Motor neuron (in vitro differentiated cells): Measurements from ENCODE around the gene FOXK2. TPM values are rescaled to one million over a fixed set of nuclear protein-coding genes. Genes with fewer than 3 reads are reported as not detected.
"Not testable (repeated sequence)": the region's sequence is repeated elsewhere in the genome, so short reads cannot be mapped to it uniquely, and the experiment has no call there.

Experiments
- ATAC-seq, 8 experiments: fragments of 200-7000 bp; cut with Tn5 transposase; replicated peaks in 6 of 8; 2 replicates each; pipeline ENCODE4 v1.8.0; 2021; ENCODE audit warnings: mild to moderate bottlenecking in 8 of 8, moderate library complexity in 8 of 8
- H3K27ac ChIP-seq, 2 donors: fragments of 250-450 bp; sonication (Bioruptor Pico); 2 replicates each; pipeline ENCODE4 v1.9.0; 2021; ENCODE audit warnings: antibody characterized with exemption in 2 of 2, mild to moderate bottlenecking in 2 of 2, moderate library complexity in 1 of 2
- H3K4me1 ChIP-seq, 2 donors: fragments of 250-450 bp; sonication (Bioruptor Pico); replicated peaks in 1 of 2; 2 replicates each; pipeline ENCODE4 v1.6.1; 2021; ENCODE audit warnings: antibody characterized with exemption in 2 of 2, mild to moderate bottlenecking in 2 of 2, moderate library complexity in 1 of 2
- H3K4me3 ChIP-seq, 5 donors: fragments of 250-450 bp; sonication (Bioruptor Pico); 2 replicates each; pipeline ENCODE4 v1.9.0; 2021; ENCODE audit warnings: antibody characterized with exemption in 5 of 5, mild to moderate bottlenecking in 5 of 5, moderate library complexity in 4 of 5
- WGBS, 10 experiments: fragments of 450-650 bp; shearing (Covaris generic); methylation state at CpG; one replicate each; pipeline ENCODE4 v1.0.0; 2022; 5-methylcytosine and 5-hydroxymethylcytosine counted together
- in situ Hi-C, 9 experiments: fragments of 400-800 bp; cut with MboI; loops; one replicate each; pipeline ENCODE4 v1.15.0; 2021; ENCODE audit warnings: low sequenced_read_pairs in 9 of 9, low pct_unique_long_range_greater_than_20kb in 2 of 9; ENCODE audit not compliant: unreplicated experiment in 9 of 9
- total RNA-seq, 8 experiments: library from RNA; unstranded; fragments of 300-600 nt; gene quantifications; 2 replicates each; pipeline versions ENCODE4 v1.2.3 to v1.2.4, GENCODE V29; 2022

The FOXK2 gene
- total RNA-seq, 8 experiments from 2014 or later, result 27.6 to 63.7 (median 39.4) TPM

GRCh38 chr17:82564241-82564640 lies 44.7 kb downstream of the FOXK2 start:
- no peak for ATAC-seq
- peaks cover 0 to 2% of the 10 kb centered on the region in 2 donors for H3K4me1 ChIP-seq
- in situ Hi-C loops, result no loop called here
- WGBS, 10 experiments, result 91 to 100% (median 96%) methylated on average over 1 to 4 of the region's 5 CpGs; no CpG with 5 or more reads in 5 of the 10 experiments
- no peak overlapping the region for H3K27ac ChIP-seq
- H3K4me3 ChIP-seq, result no peak overlapping the region

- Histone ChIP-seq H3K4me1 (no peaks in the 10 kb centered on the region), H3K27ac (no peak overlapping the region), H3K4me3 (no peak overlapping the region)
- 14 to 100% (median 68%) methylated on average over 1 of the region's 1 CpG; no CpG with 5 or more reads in 4 of the 10 experiments for WGBS, 10 experiments
- no peak for ATAC-seq
- in situ Hi-C loops, result no loop called here
Observed at GRCh38 chr17:82565551-82565950, 46.0 kb downstream of the FOXK2 start.

GRCh38 chr17:82566129-82566960 lies 46.8 kb downstream of the FOXK2 start:
- 60 to 100% (median 86%) methylated on average over 1 to 10 of the region's 18 CpGs; no CpG with 5 or more reads in 4 of the 10 experiments for WGBS, 10 experiments
- ATAC-seq, result no peak

GRCh38 chr17:82567286-82567685 lies 47.8 kb downstream of the FOXK2 start:
- ATAC-seq, result no peak
- no peaks in the 10 kb centered on the region for H3K4me1 ChIP-seq
- H3K27ac ChIP-seq, result no peak overlapping the region
- in situ Hi-C loops, result no loop called here
- 100% methylated on average over 2 to 3 of the region's 15 CpGs; no CpG with 5 or more reads in 8 of the 10 experiments for WGBS, 10 experiments
- no peak overlapping the region for H3K4me3 ChIP-seq

More at GRCh38 chr17:82566129-82566960, 46.8 kb downstream of the FOXK2 start:
- H3K27ac ChIP-seq, result no peak overlapping the region
- in situ Hi-C loops, result no loop called here
- no peak overlapping the region for H3K4me3 ChIP-seq
- no peaks in the 10 kb centered on the region for H3K4me1 ChIP-seq

GRCh38 chr17:82568997-82569393 lies 49.5 kb downstream of the FOXK2 start:
- no peak overlapping the region for H3K4me3 ChIP-seq
- no peak overlapping the region for H3K27ac ChIP-seq
- peak in 2 of 8 experiments; percentile 34 to 50 for ATAC-seq
- in situ Hi-C loops, result no loop called here
- WGBS, 10 experiments, result 65 to 100% (median 93%) methylated on average over 1 to 10 of the region's 10 CpGs; no CpG with 5 or more reads in 1 of the 10 experiments
- H3K4me1 ChIP-seq, result no peaks in the 10 kb centered on the region

GRCh38 chr17:82569621-82570020 lies 50.1 kb downstream of the FOXK2 start:
- WGBS, 10 experiments, result 80 to 100% (median 91%) methylated on average over 1 to 10 of the region's 11 CpGs; no CpG with 5 or more reads in 2 of the 10 experiments
- Histone ChIP-seq H3K27ac (no peak overlapping the region), H3K4me3 (no peak overlapping the region), H3K4me1 (no peaks in the 10 kb centered on the region)
- in situ Hi-C loops, result no loop called here
- no peak for ATAC-seq

- no peak for ATAC-seq
- Histone ChIP-seq H3K4me3 (no peak overlapping the region), H3K4me1 (no peaks in the 10 kb centered on the region), H3K27ac (no peak overlapping the region)
- 67 to 100% (median 91%) methylated on average over 1 to 6 of the region's 9 CpGs; no CpG with 5 or more reads in 4 of the 10 experiments for WGBS, 10 experiments
- in situ Hi-C loops, result no loop called here
Observed at GRCh38 chr17:82570277-82570676, 50.7 kb downstream of the FOXK2 start.

- Histone ChIP-seq H3K27ac (no peak overlapping the region), H3K4me3 (no peak overlapping the region), H3K4me1 (no peaks in the 10 kb centered on the region)
- 80 to 100% (median 96%) methylated on average over 1 to 4 of the region's 6 CpGs; no CpG with 5 or more reads in 5 of the 10 experiments for WGBS, 10 experiments
- no peak for ATAC-seq
- in situ Hi-C loops, result no loop called here
Observed at GRCh38 chr17:82571855-82572254, 52.3 kb downstream of the FOXK2 start.

- WGBS, 10 experiments, result 73 to 100% (median 93%) methylated on average over 2 to 6 of the region's 11 CpGs; no CpG with 5 or more reads in 2 of the 10 experiments
- in situ Hi-C loops, result no loop called here
Observed at GRCh38 chr17:82574041-82574440, 54.5 kb downstream of the FOXK2 start.

GRCh38 chr17:82575581-82576221 lies 56.2 kb downstream of the FOXK2 start:
- in situ Hi-C loops, H3K4me1 ChIP-seq, H3K27ac ChIP-seq, H3K4me3 ChIP-seq, ATAC-seq: not testable (repeated sequence)
- 87 to 100% (median 93%) methylated on average over 1 to 7 of the region's 52 CpGs; no CpG with 5 or more reads in 3 of the 10 experiments for WGBS, 10 experiments

More at GRCh38 chr17:82574041-82574440, 54.5 kb downstream of the FOXK2 start:
- no peak overlapping the region for H3K4me3 ChIP-seq
- no peak for ATAC-seq
- no peak overlapping the region for H3K27ac ChIP-seq
- no peaks in the 10 kb centered on the region for H3K4me1 ChIP-seq

- no peak for ATAC-seq
- no peaks in the 10 kb centered on the region for H3K4me1 ChIP-seq
- in situ Hi-C loops, result no loop called here
- WGBS, 10 experiments, result 82 to 100% (median 100%) methylated on average over 1 to 5 of the region's 18 CpGs; no CpG with 5 or more reads in 2 of the 10 experiments
- H3K27ac ChIP-seq, result no peak overlapping the region
- H3K4me3 ChIP-seq, result no peak overlapping the region
Observed at GRCh38 chr17:82577300-82577699, 57.8 kb downstream of the FOXK2 start.

GRCh38 chr17:82579969-82580368 lies 60.4 kb downstream of the FOXK2 start:
- H3K27ac ChIP-seq, H3K4me3 ChIP-seq, H3K4me1 ChIP-seq, in situ Hi-C loops, ATAC-seq: not testable (repeated sequence)
- no CpG with 5 or more reads among the region's 4 CpGs for WGBS, 10 experiments

GRCh38 chr17:82582213-82582612 lies 62.7 kb downstream of the FOXK2 start:
- Histone ChIP-seq H3K4me3 (no peak overlapping the region), H3K4me1 (no peaks in the 10 kb centered on the region), H3K27ac (no peak overlapping the region)
- 60 to 93% (median 79%) methylated on average over 1 to 7 of the region's 8 CpGs; no CpG with 5 or more reads in 1 of the 10 experiments for WGBS, 10 experiments
- in situ Hi-C loops, result no loop called here
- ATAC-seq, result peak in 6 of 8 experiments; percentile 11 to 89 (median 52)
